Measurements from ENCODE around the gene QRSL1. TPM values are rescaled to one million over a fixed set of nuclear protein-coding genes. Genes with fewer than 3 reads are reported as not detected.
A peak's percentile ranks its signal among the peaks of the same experiment; 100 is the strongest.
"Not testable (repeated sequence)": the region's sequence is repeated elsewhere in the genome, so short reads cannot be mapped to it uniquely, and the experiment has no call there.

Gene QRSL1
- total RNA-seq, 1 donor from 2014 or later: 14.6 TPM

DNA sequence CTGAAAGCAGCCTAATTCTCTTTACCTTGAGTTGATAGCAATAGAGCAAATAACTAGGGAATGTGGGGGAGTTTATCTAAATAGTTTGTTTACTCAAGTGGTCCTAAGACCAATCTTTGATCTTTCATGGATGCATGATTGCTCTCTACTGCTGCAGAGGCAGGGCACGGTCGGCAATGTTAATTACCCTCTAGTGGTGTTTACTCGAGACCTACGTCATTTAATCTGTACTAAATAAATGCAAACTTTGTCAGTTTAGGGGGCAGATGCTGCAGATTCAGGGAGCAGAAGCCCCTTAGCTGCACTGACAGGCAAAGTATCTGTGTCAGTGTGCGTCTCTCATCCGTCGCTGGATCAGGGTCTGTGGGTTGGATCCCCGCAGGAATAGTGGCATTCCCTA lies 7.0 kb upstream of the QRSL1 start:
- Histone ChIP-seq H3K4me1 (ENCODE audit: control insufficient read depth in 3 of 3, insufficient read depth in 3 of 3, low read length in 3 of 3) (peaks cover 0 to 4% (median 0%) of the 10 kb centered on the region in 3 donors), H3K36me3 (ENCODE audit: control insufficient read depth in 3 of 3, insufficient read depth in 3 of 3, low read length in 3 of 3) (peaks cover 6 to 16% (median 7%) of the 10 kb centered on the region in 3 donors), H3K4me3 (ENCODE audit: low read length in 3 of 3) (no peak overlapping the region), H3K9me3 (ENCODE audit: control insufficient read depth in 3 of 3, low read length in 3 of 3) (no peaks in the 10 kb centered on the region), H3K27me3 (ENCODE audit: control insufficient read depth in 3 of 3, insufficient read depth in 3 of 3, low read length in 3 of 3) (no peaks in the 10 kb centered on the region), H3K9ac (ENCODE audit: low read depth in 1 of 3, low read length in 3 of 3) (no peak overlapping the region), H3K27ac (ENCODE audit: low read depth, low read length) (no peak overlapping the region)

DNA sequence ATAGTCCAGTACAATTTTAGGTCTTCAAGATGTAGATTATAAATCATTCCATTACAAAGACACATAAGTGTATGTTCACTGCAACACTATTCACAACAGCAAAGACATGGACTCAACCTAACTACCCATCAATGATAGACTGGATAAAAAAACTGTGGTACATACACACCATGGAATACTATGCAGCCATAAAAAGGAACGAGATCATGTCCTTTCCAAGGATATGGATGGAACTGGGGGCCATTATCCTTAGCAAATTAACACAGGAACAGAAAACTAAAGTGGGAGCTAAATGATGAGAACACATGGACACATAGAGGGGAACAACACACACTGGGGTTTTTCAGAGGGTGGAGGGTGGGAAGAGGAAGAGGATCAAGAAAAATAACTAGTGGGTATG lies 6.3 kb upstream of the QRSL1 start:
- no peak overlapping the region for H3K9ac ChIP-seq (ENCODE audit: low read depth in 1 of 3, low read length in 3 of 3)
- H3K27me3 ChIP-seq (ENCODE audit: control insufficient read depth in 3 of 3, insufficient read depth in 3 of 3, low read length in 3 of 3): no peaks in the 10 kb centered on the region
- H3K27ac ChIP-seq (ENCODE audit: low read depth, low read length): no peak overlapping the region
- H3K36me3 ChIP-seq (ENCODE audit: control insufficient read depth in 3 of 3, insufficient read depth in 3 of 3, low read length in 3 of 3): peaks cover 6 to 16% (median 7%) of the 10 kb centered on the region in 3 donors
- H3K9me3 ChIP-seq (ENCODE audit: control insufficient read depth in 3 of 3, low read length in 3 of 3): no peaks in the 10 kb centered on the region
- peaks cover 0 to 4% (median 0%) of the 10 kb centered on the region in 3 donors for H3K4me1 ChIP-seq (ENCODE audit: control insufficient read depth in 3 of 3, insufficient read depth in 3 of 3, low read length in 3 of 3)
- H3K4me3 ChIP-seq (ENCODE audit: low read length in 3 of 3): no peak overlapping the region

DNA sequence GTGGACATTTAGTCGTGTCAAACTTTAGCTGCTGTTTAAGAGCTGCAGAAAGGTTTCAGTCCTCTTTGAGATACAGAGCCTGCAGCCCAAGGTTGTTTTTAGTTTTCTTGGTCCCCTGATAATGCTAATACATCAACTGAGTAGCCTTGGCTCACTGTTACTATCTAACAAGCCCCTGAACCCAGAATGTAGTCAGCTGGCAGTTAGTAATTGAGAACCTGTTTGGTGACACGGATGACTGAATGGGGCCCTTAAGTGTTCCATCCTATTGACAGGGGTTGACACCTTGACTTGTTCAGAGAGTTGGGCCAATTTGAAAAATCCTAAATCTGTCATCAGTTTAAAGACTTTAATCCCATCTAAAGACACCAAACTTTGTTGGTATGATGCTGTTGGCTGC lies 2.9 kb upstream of the QRSL1 start:
- H3K27ac ChIP-seq (ENCODE audit: low read depth, low read length): no peak overlapping the region
- peaks cover 3 to 5% (median 3%) of the 10 kb centered on the region in 3 donors for H3K36me3 ChIP-seq (ENCODE audit: control insufficient read depth in 3 of 3, insufficient read depth in 3 of 3, low read length in 3 of 3)
- no peaks in the 10 kb centered on the region for H3K9me3 ChIP-seq (ENCODE audit: control insufficient read depth in 3 of 3, low read length in 3 of 3)
- no peak overlapping the region for H3K4me3 ChIP-seq (ENCODE audit: low read length in 3 of 3)
- no peaks in the 10 kb centered on the region for H3K27me3 ChIP-seq (ENCODE audit: control insufficient read depth in 3 of 3, insufficient read depth in 3 of 3, low read length in 3 of 3)
- no peak overlapping the region for H3K9ac ChIP-seq (ENCODE audit: low read depth in 1 of 3, low read length in 3 of 3)
- peaks cover 4 to 20% (median 7%) of the 10 kb centered on the region in 3 donors for H3K4me1 ChIP-seq (ENCODE audit: control insufficient read depth in 3 of 3, insufficient read depth in 3 of 3, low read length in 3 of 3)

DNA sequence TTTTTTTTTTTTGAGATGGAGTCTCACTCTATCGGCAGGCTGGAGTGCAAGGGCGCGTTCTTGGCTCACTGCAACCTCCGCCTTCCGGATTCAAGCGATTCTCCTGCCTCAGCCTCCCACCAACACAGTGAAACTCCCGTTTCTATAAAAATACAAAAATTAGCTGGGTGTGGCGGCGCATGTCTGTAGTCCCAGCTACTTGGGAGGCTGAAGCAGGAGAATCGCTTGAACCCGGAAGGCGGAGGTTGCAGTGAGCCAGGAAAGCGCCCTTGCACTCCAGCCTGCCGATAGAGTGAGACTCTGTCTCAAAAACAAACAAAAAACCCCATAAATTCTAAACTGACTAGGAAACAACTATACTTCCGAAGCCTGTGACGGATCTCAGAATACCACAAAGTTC lies 1.6 kb upstream of the QRSL1 start:
- not testable (repeated sequence) for H3K9me3 ChIP-seq (ENCODE audit: control insufficient read depth in 3 of 3, low read length in 3 of 3); H3K9ac ChIP-seq (ENCODE audit: low read depth in 1 of 3, low read length in 3 of 3); H3K36me3 ChIP-seq (ENCODE audit: control insufficient read depth in 3 of 3, insufficient read depth in 3 of 3, low read length in 3 of 3); H3K27me3 ChIP-seq (ENCODE audit: control insufficient read depth in 3 of 3, insufficient read depth in 3 of 3, low read length in 3 of 3); H3K27ac ChIP-seq (ENCODE audit: low read depth, low read length); H3K4me3 ChIP-seq (ENCODE audit: low read length in 3 of 3)
- H3K4me1 ChIP-seq (ENCODE audit: control insufficient read depth in 3 of 3, insufficient read depth in 3 of 3, low read length in 3 of 3): peaks cover 4 to 20% (median 7%) of the 10 kb centered on the region in 3 donors

DNA sequence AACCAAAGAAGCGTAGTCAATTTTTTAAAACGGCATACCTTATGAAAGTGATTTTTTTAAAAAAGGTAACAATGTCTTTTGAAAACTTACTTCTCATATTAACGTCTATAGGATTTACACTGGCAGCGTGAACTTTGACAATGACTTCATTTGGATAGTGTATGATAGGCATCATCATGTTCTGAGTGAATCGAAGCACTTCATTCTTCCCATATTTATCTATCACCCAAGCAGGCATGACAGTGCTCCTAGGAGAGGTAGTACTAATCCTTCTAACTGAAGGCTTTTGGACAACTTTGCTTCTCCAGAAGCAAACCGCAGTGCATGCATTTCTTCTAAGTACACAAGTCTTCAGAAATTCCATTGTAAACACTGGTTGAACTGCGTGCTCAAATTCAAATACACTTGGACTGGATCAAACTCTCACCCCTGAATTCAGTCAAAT lies 698 bp upstream of the QRSL1 start:
- peak overlapping the region; percentile 79 to 100 (median 98) for H3K4me3 ChIP-seq (ENCODE audit: low read length in 3 of 3)
- H3K9ac ChIP-seq (ENCODE audit: low read depth in 1 of 3, low read length in 3 of 3): peak overlapping the region; percentile 92 to 95 (median 94)
- H3K4me1 ChIP-seq (ENCODE audit: control insufficient read depth in 3 of 3, insufficient read depth in 3 of 3, low read length in 3 of 3): peaks cover 4 to 20% (median 7%) of the 10 kb centered on the region in 3 donors
- H3K27me3 ChIP-seq (ENCODE audit: control insufficient read depth in 3 of 3, insufficient read depth in 3 of 3, low read length in 3 of 3): no peaks in the 10 kb centered on the region
- no peaks in the 10 kb centered on the region for H3K36me3 ChIP-seq (ENCODE audit: control insufficient read depth in 3 of 3, insufficient read depth in 3 of 3, low read length in 3 of 3)
- no peaks in the 10 kb centered on the region for H3K9me3 ChIP-seq (ENCODE audit: control insufficient read depth in 3 of 3, low read length in 3 of 3)
- H3K27ac ChIP-seq (ENCODE audit: low read depth, low read length): peak overlapping the region; percentile 84

DNA sequence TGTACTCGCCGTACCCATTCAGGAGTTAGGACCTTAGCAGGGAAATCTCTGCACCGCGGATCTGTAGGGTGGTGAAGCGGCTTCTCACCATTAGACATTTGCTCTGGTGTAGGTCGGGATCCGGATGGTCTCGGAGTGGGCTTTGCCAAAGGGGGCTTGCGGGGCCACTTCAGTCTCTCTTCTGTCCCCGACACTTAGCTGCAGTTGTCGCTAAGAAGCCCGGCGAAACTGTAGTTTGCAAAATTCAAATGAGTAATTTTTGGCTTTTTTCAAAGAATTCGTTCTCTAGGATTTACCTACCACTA lies 433 bp downstream of the QRSL1 start:
- Histone ChIP-seq H3K4me1 (ENCODE audit: control insufficient read depth in 3 of 3, insufficient read depth in 3 of 3, low read length in 3 of 3) (peaks cover 4 to 20% (median 7%) of the 10 kb centered on the region in 3 donors), H3K27me3 (ENCODE audit: control insufficient read depth in 3 of 3, insufficient read depth in 3 of 3, low read length in 3 of 3) (no peaks in the 10 kb centered on the region), H3K4me3 (ENCODE audit: low read length in 3 of 3) (peak overlapping the region; percentile 79 to 100 (median 98)), H3K36me3 (ENCODE audit: control insufficient read depth in 3 of 3, insufficient read depth in 3 of 3, low read length in 3 of 3) (no peaks in the 10 kb centered on the region), H3K27ac (ENCODE audit: low read depth, low read length) (peak overlapping the region; percentile 84), H3K9me3 (ENCODE audit: control insufficient read depth in 3 of 3, low read length in 3 of 3) (no peaks in the 10 kb centered on the region), H3K9ac (ENCODE audit: low read depth in 1 of 3, low read length in 3 of 3) (peak overlapping the region; percentile 92 to 95 (median 94))

DNA sequence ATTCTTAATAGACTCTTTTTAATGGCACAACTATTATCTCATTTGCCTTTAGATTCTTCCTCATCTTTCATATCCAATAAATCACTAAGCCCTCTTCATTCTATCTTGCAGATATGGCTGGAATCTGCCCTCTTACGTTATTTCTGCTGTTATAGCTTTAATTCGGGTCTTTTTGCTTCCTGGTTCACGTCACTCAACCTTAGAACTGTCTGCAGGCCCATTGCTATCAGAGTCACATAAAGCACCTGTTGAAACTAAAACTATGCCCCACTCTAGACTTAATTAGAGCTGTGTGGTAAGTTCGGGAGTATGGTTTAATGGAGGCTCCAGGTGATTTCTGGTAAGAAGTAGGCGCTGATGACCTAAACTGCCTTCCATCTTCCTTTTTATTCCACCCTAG lies 988 bp downstream of the QRSL1 start:
- no peaks in the 10 kb centered on the region for H3K36me3 ChIP-seq (ENCODE audit: control insufficient read depth in 3 of 3, insufficient read depth in 3 of 3, low read length in 3 of 3)
- H3K9ac ChIP-seq (ENCODE audit: low read depth in 1 of 3, low read length in 3 of 3): peak overlapping the region in 2 of 3 donors; percentile 94 to 95
- peak overlapping the region; percentile 79 to 100 (median 98) for H3K4me3 ChIP-seq (ENCODE audit: low read length in 3 of 3)
- peaks cover 4 to 20% (median 7%) of the 10 kb centered on the region in 3 donors for H3K4me1 ChIP-seq (ENCODE audit: control insufficient read depth in 3 of 3, insufficient read depth in 3 of 3, low read length in 3 of 3)
- no peaks in the 10 kb centered on the region for H3K27me3 ChIP-seq (ENCODE audit: control insufficient read depth in 3 of 3, insufficient read depth in 3 of 3, low read length in 3 of 3)
- H3K27ac ChIP-seq (ENCODE audit: low read depth, low read length): no peak overlapping the region
- H3K9me3 ChIP-seq (ENCODE audit: control insufficient read depth in 3 of 3, low read length in 3 of 3): no peaks in the 10 kb centered on the region

DNA sequence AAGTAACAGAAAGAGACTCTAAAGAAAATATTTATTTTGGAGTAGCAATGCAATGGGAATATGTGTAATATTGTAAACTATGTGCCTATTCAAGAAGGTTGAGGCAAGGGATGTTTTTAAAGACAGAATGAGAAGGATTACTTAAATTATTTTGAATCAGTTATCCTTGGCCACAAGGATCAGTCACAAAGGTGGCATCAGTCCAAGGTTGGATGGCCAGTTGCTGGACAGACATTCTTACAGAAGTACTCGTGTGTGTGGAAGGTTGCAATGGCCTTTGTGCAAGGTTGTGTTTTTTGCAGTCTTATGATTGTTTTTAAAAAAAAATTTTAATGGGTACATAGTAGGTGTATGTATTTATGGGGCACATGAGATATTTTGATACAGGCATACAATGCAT lies 2.0 kb downstream of the QRSL1 start:
- no peaks in the 10 kb centered on the region for H3K9me3 ChIP-seq (ENCODE audit: control insufficient read depth in 3 of 3, low read length in 3 of 3)
- H3K4me3 ChIP-seq (ENCODE audit: low read length in 3 of 3): no peak overlapping the region
- H3K27me3 ChIP-seq (ENCODE audit: control insufficient read depth in 3 of 3, insufficient read depth in 3 of 3, low read length in 3 of 3): no peaks in the 10 kb centered on the region
- H3K9ac ChIP-seq (ENCODE audit: low read depth in 1 of 3, low read length in 3 of 3): no peak overlapping the region
- H3K27ac ChIP-seq (ENCODE audit: low read depth, low read length): no peak overlapping the region
- no peaks in the 10 kb centered on the region for H3K36me3 ChIP-seq (ENCODE audit: control insufficient read depth in 3 of 3, insufficient read depth in 3 of 3, low read length in 3 of 3)
- H3K4me1 ChIP-seq (ENCODE audit: control insufficient read depth in 3 of 3, insufficient read depth in 3 of 3, low read length in 3 of 3): peaks cover 4 to 18% (median 7%) of the 10 kb centered on the region in 3 donors

DNA sequence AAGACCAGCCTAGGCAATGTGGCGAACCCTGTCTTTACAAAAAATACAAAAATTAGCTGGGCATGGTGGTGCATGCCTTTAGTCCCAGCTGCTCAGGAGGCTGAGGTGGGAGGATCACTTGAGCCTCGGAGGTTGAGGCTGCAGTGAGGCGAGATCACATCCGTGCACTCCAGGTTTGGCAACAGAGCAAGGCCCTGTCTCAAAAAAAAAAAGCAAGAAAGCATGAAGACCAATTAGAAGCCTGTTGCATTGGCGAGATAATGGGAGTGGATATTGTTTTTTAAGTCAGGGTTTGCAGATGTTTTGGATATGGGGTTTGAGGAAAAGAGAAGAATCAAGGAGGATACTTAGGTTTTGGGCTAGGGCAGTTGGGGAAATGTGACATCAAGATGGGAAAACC lies 5.2 kb downstream of the QRSL1 start:
- peaks cover 10 to 12% (median 10%) of the 10 kb centered on the region in 3 donors for H3K4me1 ChIP-seq (ENCODE audit: control insufficient read depth in 3 of 3, insufficient read depth in 3 of 3, low read length in 3 of 3)
- no peak overlapping the region for H3K4me3 ChIP-seq (ENCODE audit: low read length in 3 of 3)
- no peaks in the 10 kb centered on the region for H3K36me3 ChIP-seq (ENCODE audit: control insufficient read depth in 3 of 3, insufficient read depth in 3 of 3, low read length in 3 of 3)
- no peak overlapping the region for H3K9ac ChIP-seq (ENCODE audit: low read depth in 1 of 3, low read length in 3 of 3)
- H3K27ac ChIP-seq (ENCODE audit: low read depth, low read length): no peak overlapping the region
- H3K9me3 ChIP-seq (ENCODE audit: control insufficient read depth in 3 of 3, low read length in 3 of 3): no peaks in the 10 kb centered on the region
- H3K27me3 ChIP-seq (ENCODE audit: control insufficient read depth in 3 of 3, insufficient read depth in 3 of 3, low read length in 3 of 3): no peaks in the 10 kb centered on the region

DNA sequence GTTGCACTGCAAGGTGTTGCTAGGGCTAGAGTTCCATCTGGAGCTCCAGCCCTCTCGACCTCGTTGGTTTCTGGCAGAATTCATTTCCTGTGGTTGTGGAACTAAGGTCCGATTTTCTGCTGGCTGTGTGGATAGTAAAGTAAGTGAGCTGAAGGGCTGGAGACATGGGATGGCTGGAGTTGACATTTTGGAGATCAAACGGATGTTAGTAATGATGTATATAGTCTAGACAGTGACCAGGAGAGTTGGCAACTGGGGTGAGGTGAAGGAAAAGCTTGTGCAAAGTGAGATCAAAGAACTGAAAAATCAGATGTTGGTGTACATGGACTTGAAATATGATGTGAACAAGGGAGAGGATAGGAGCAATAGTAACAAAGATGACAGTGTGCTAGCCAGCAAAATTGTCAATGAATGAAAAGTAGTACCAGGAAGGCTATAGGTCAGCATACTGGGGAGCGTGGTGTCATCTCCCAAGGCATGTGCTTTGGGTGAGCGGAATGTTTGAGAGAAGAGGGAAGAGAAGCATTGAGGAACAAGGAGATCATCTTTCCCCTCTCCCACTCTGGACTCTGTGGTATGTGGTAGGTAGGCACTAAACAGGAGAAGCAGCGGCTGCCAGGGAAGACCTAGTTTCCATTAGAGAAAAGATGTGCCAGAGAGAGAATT lies 7.8 kb downstream of the QRSL1 start:
- H3K9ac ChIP-seq (ENCODE audit: low read depth in 1 of 3, low read length in 3 of 3): no peak overlapping the region
- no peaks in the 10 kb centered on the region for H3K9me3 ChIP-seq (ENCODE audit: control insufficient read depth in 3 of 3, low read length in 3 of 3)
- no peak overlapping the region for H3K27ac ChIP-seq (ENCODE audit: low read depth, low read length)
- H3K4me1 ChIP-seq (ENCODE audit: control insufficient read depth in 3 of 3, insufficient read depth in 3 of 3, low read length in 3 of 3): peaks cover 0 to 8% (median 7%) of the 10 kb centered on the region in 3 donors
- peaks cover 0 to 13% (median 4%) of the 10 kb centered on the region in 3 donors for H3K36me3 ChIP-seq (ENCODE audit: control insufficient read depth in 3 of 3, insufficient read depth in 3 of 3, low read length in 3 of 3)
- no peaks in the 10 kb centered on the region for H3K27me3 ChIP-seq (ENCODE audit: control insufficient read depth in 3 of 3, insufficient read depth in 3 of 3, low read length in 3 of 3)
- no peak overlapping the region for H3K4me3 ChIP-seq (ENCODE audit: low read length in 3 of 3)

All from skeletal muscle tissue (tissue), 4 donors.